CD8-positive, alpha-beta memory T cell (primary cell): ENCODE data around the gene MFAP3L. TPM values are rescaled to one million over a fixed set of nuclear protein-coding genes. Genes with fewer than 3 reads are reported as not detected.

ENCODE experiments used
- CTCF ChIA-PET: fragments of 350-600 bp; sonication (Branson Sonifier 250); formaldehyde crosslinking; loops from one replicate; lab custom pipeline; 2021; ENCODE audit warnings: antibody characterized with exemption; lab: Charles Lee
- POLR2A ChIA-PET: fragments of 350-600 bp; sonication (Branson Sonifier 250); formaldehyde crosslinking; loops from one replicate; lab custom pipeline; 2021; ENCODE audit warnings: antibody characterized with exemption; lab: Charles Lee
- DNase-seq, 5 donors: peaks; one replicate each; pipeline versions ENCODE4 v3.0.0 to v3.0.0-alpha.2; 2020 to 2022; ENCODE audit warnings: mixed read lengths in 1 of 5
- H3K27ac ChIP-seq: one replicate; pipeline ENCODE4 v1.7.0; 2013; ENCODE audit warnings: low read depth, mild to moderate bottlenecking, low read length, moderate library complexity
- H3K27me3 ChIP-seq: 2 replicates; pipeline ENCODE4 v1.7.0; 2013; ENCODE audit warnings: low read length, mild to moderate bottlenecking; ENCODE audit not compliant: insufficient read depth, poor library complexity, severe bottlenecking
- H3K36me3 ChIP-seq: 2 replicates; pipeline ENCODE4 v1.7.0; 2013; ENCODE audit warnings: mild to moderate bottlenecking, low read length, moderate library complexity; ENCODE audit not compliant: insufficient read depth
- H3K4me1 ChIP-seq: 2 replicates; pipeline ENCODE4 v1.7.0; 2013; ENCODE audit warnings: mild to moderate bottlenecking, low read length, moderate library complexity; ENCODE audit not compliant: insufficient read depth
- H3K4me3 ChIP-seq: 2 replicates; pipeline ENCODE4 v1.7.0; 2013; ENCODE audit warnings: mild to moderate bottlenecking, low read length
- H3K9me3 ChIP-seq: 2 replicates; pipeline ENCODE4 v1.7.0; 2013; ENCODE audit warnings: mild to moderate bottlenecking, low read length
- H3K27ac Mint-ChIP-seq, 8 donors: one replicate each; pipeline ENCODE4 v1.8.0; 2020 to 2021; ENCODE audit warnings: mixed read lengths in 8 of 8, mild to moderate bottlenecking in 6 of 8, inconsistent platforms in 3 of 8, moderate library complexity in 3 of 8
- H3K27me3 Mint-ChIP-seq, 2 donors: one replicate each; pipeline ENCODE4 v1.8.0; 2020 to 2021; ENCODE audit warnings: mixed read lengths in 2 of 2, mild to moderate bottlenecking in 1 of 2, moderate library complexity in 1 of 2
- H3K36me3 Mint-ChIP-seq, 3 donors: one replicate each; pipeline ENCODE4 v1.8.0; 2020 to 2021; ENCODE audit warnings: mixed read lengths in 3 of 3, inconsistent platforms in 1 of 3, mild to moderate bottlenecking in 1 of 3
- H3K4me1 Mint-ChIP-seq, 3 donors: one replicate each; pipeline ENCODE4 v1.8.0; 2020 to 2021; ENCODE audit warnings: mixed read lengths in 3 of 3, inconsistent platforms in 1 of 3, mild to moderate bottlenecking in 1 of 3
- H3K4me3 Mint-ChIP-seq, 7 donors: one replicate each; pipeline ENCODE4 v1.8.0; 2020 to 2021; ENCODE audit warnings: mixed read lengths in 7 of 7, mild to moderate bottlenecking in 6 of 7, moderate library complexity in 4 of 7, inconsistent platforms in 2 of 7
- H3K9me3 Mint-ChIP-seq, 5 donors: one replicate each; pipeline ENCODE4 v1.8.0; 2020 to 2022; ENCODE audit warnings: mixed read lengths in 5 of 5, mild to moderate bottlenecking in 3 of 5, moderate library complexity in 2 of 5, inconsistent platforms in 1 of 5
- polyA plus RNA-seq: library from polyadenylated mRNA; unstranded; fragments of 300-500 nt; fragmentation: Illumina TruSeq; gene quantifications from one replicate; pipeline ENCODE4 v1.2.3, GENCODE V29; 2021
- total RNA-seq, 2 experiments: library from RNA; stranded (reverse); gene quantifications; one replicate each; pipeline ENCODE4 v1.2.3, GENCODE V29; 2021

MFAP3L gene
- total and polyA plus RNA-seq, 3 experiments from 2014 or later, result 0.10 to 3.3 (median 3.0) TPM

DNA sequence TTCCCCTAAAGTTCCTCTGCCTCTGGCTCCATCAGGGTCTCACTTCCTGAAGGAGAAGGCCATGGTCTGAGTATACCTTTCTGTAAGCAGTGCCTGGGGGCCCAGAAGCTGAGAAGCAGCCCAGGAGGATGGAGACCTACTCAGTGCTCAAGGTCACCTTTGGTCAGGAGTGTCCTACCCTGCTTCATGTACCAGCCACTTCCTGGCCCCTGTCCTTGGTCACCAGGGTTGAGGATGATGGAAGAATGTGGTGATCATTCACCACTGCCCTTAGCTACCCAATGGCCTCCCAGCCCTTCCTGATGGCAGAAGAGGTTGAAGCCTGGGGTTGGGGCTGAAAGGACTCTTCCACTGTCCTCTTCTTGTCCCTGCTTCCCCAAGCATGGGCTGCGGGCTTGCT lies 9.0 kb upstream of the MFAP3L start:
- H3K27me3 ChIP-seq, result no peaks in the 10 kb centered on the region
- Mint-ChIP-seq H3K4me1 (no peaks in the 10 kb centered on the region), H3K27ac (no peak overlapping the region), H3K36me3 (no peaks in the 10 kb centered on the region), H3K4me3 (no peak overlapping the region), H3K27me3 (peaks cover 6 to 12% of the 10 kb centered on the region in 2 donors), H3K9me3 (no peaks in the 10 kb centered on the region)
- ChIA-PET POLR2A (no interaction called here), CTCF (no interaction called here)
- no peak for DNase-seq
- no peak overlapping the region for H3K27ac ChIP-seq
- no peaks in the 10 kb centered on the region for H3K9me3 ChIP-seq
- H3K36me3 ChIP-seq, result no peaks in the 10 kb centered on the region
- H3K4me1 ChIP-seq, result no peaks in the 10 kb centered on the region
- H3K4me3 ChIP-seq, result no peak overlapping the region

DNA sequence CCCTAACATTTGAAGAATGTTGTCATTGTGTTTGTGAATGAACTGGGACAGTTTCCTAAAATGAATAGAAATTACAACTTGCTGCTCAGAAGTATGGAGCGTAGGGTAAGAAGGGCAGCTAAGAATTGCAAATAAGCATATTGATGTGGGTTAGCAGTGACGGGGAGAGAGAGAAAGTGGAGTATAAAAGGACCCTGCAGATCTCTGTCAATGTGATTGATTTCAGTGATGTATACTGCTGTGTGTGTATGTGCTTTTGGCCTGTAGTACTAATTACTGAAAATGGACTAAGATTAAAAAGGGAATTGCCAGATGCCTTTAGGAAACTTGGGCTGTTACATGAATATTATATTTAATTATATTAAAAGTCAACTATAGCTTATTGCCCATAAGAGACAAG lies 7.8 kb upstream of the MFAP3L start:
- H3K4me1 ChIP-seq, result no peaks in the 10 kb centered on the region
- no peaks in the 10 kb centered on the region for H3K36me3 ChIP-seq
- Mint-ChIP-seq H3K9me3 (no peaks in the 10 kb centered on the region), H3K27me3 (peaks cover 11 to 12% of the 10 kb centered on the region in 2 donors), H3K36me3 (no peaks in the 10 kb centered on the region), H3K4me3 (no peak overlapping the region), H3K4me1 (no peaks in the 10 kb centered on the region), H3K27ac (no peak overlapping the region)
- DNase-seq, result no peak
- no peak overlapping the region for H3K27ac ChIP-seq
- ChIA-PET POLR2A (no interaction called here), CTCF (no interaction called here)
- H3K27me3 ChIP-seq, result no peaks in the 10 kb centered on the region
- H3K4me3 ChIP-seq, result no peak overlapping the region
- H3K9me3 ChIP-seq, result no peaks in the 10 kb centered on the region

- no peak overlapping the region for H3K27ac ChIP-seq
- peaks cover 12 to 18% (median 17%) of the 10 kb centered on the region in 3 donors for H3K4me1 Mint-ChIP-seq
- no peak for DNase-seq
- H3K36me3 Mint-ChIP-seq, result peaks cover 0 to 9% (median 0%) of the 10 kb centered on the region in 3 donors
- no peak overlapping the region for H3K4me3 Mint-ChIP-seq
- H3K4me1 ChIP-seq, result peaks cover 4% of the 10 kb centered on the region
- CTCF ChIA-PET, result no interaction called here
- no peak overlapping the region for H3K4me3 ChIP-seq
- peaks cover 9% of the 10 kb centered on the region for H3K27me3 ChIP-seq
- H3K9me3 ChIP-seq, result no peaks in the 10 kb centered on the region
- H3K36me3 ChIP-seq, result no peaks in the 10 kb centered on the region
- POLR2A ChIA-PET, result no interaction called here
- H3K9me3 Mint-ChIP-seq, result peaks cover 0 to 1% (median 0%) of the 10 kb centered on the region in 5 donors
- H3K27ac Mint-ChIP-seq, result no peak overlapping the region
- H3K27me3 Mint-ChIP-seq, result peaks cover 16 to 25% of the 10 kb centered on the region in 2 donors
These were observed 3.9 kb upstream of the MFAP3L start for GRCh38 chr4:170030121-170030520.

GRCh38 chr4:170027181-170027829 lies 1.1 kb upstream of the MFAP3L start:
- peaks cover 4% of the 10 kb centered on the region for H3K4me1 ChIP-seq
- Mint-ChIP-seq H3K4me3 (peak overlapping the region; percentile 91 to 97 (median 92)), H3K36me3 (peaks cover 0 to 9% (median 0%) of the 10 kb centered on the region in 3 donors), H3K27ac (peak overlapping the region; percentile 64 to 93 (median 84)), H3K4me1 (peaks cover 12 to 20% (median 18%) of the 10 kb centered on the region in 3 donors), H3K9me3 (peaks cover 0 to 1% (median 0%) of the 10 kb centered on the region in 5 donors), H3K27me3 (peaks cover 11 to 26% of the 10 kb centered on the region in 2 donors)
- peak overlapping the region; percentile 90 for H3K4me3 ChIP-seq
- DNase-seq, result peak; percentile 79 to 91 (median 88)
- H3K27ac ChIP-seq, result peak overlapping the region; percentile 61
- ChIA-PET CTCF (interaction anchor here (1.4 to 1.6 kb wide), 3 partner anchors 216 to 1709 kb away, joined by 3 to 6 read pairs (median 4); partner anchors contain the start of gene NEK1), POLR2A (interaction anchor here (0.7 kb wide), 1 partner anchor 367 kb away, joined by 10 read pairs; no protein-coding TSS in a partner anchor)
- H3K36me3 ChIP-seq, result no peaks in the 10 kb centered on the region
- H3K27me3 ChIP-seq, result peaks cover 9% of the 10 kb centered on the region
- no peaks in the 10 kb centered on the region for H3K9me3 ChIP-seq

GRCh38 chr4:170025523-170026252 lies 507 bp downstream of the MFAP3L start:
- H3K27ac ChIP-seq, result no peak overlapping the region
- ChIA-PET POLR2A (no interaction called here), CTCF (interaction anchor here (0.8 to 1.1 kb wide), 3 partner anchors 14 to 1015 kb away, joined by 3 read pairs; partner anchors contain the start of gene CBR4)
- H3K27me3 ChIP-seq, result peaks cover 9% of the 10 kb centered on the region
- Mint-ChIP-seq H3K4me1 (peaks cover 12 to 20% (median 18%) of the 10 kb centered on the region in 3 donors), H3K27ac (peak overlapping the region in 6 of 8 donors; percentile 36 to 85 (median 62)), H3K9me3 (peaks cover 0 to 1% (median 0%) of the 10 kb centered on the region in 5 donors), H3K36me3 (peaks cover 0 to 9% (median 0%) of the 10 kb centered on the region in 3 donors), H3K4me3 (peak overlapping the region; percentile 80 to 90 (median 83)), H3K27me3 (peaks cover 4 to 20% of the 10 kb centered on the region in 2 donors)
- no peaks in the 10 kb centered on the region for H3K9me3 ChIP-seq
- peaks cover 4% of the 10 kb centered on the region for H3K4me1 ChIP-seq
- peak in 2 of 5 donors; percentile 2 to 25 for DNase-seq
- H3K4me3 ChIP-seq, result peak overlapping the region; percentile 44
- H3K36me3 ChIP-seq, result no peaks in the 10 kb centered on the region

DNA sequence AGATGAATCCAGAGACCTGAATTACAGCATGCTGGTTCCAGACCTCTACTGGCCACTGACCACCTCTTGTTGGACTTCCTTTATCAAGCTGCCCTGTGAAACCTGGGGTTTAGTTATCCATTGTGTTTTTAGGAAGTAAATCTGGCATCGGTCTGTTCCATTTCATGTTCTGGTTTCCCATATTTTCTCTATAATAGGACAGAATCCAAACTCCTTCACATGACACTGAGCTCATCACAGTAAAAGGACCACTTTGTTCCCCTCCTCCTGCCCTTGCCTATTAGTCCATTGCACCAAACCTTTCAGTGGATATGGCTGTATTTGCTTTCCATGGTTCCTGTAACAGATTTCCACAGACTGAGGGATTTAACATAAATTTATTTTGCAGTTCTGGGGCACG lies 4.0 kb downstream of the MFAP3L start:
- H3K4me3 ChIP-seq, result no peak overlapping the region
- Mint-ChIP-seq H3K4me1 (peaks cover 6 to 11% (median 9%) of the 10 kb centered on the region in 3 donors), H3K4me3 (peak overlapping the region in 1 of 7 donors; percentile 11), H3K9me3 (no peaks in the 10 kb centered on the region), H3K27me3 (peaks cover 0 to 7% of the 10 kb centered on the region in 2 donors), H3K36me3 (peaks cover 0 to 7% (median 0%) of the 10 kb centered on the region in 3 donors), H3K27ac (no peak overlapping the region)
- H3K27me3 ChIP-seq, result no peaks in the 10 kb centered on the region
- H3K4me1 ChIP-seq, result no peaks in the 10 kb centered on the region
- no peak for DNase-seq
- no peaks in the 10 kb centered on the region for H3K9me3 ChIP-seq
- POLR2A ChIA-PET, result no interaction called here
- no peak overlapping the region for H3K27ac ChIP-seq
- CTCF ChIA-PET, result no interaction called here
- no peaks in the 10 kb centered on the region for H3K36me3 ChIP-seq

GRCh38 chr4:170017252-170017651 lies 8.9 kb downstream of the MFAP3L start:
- Histone ChIP-seq H3K4me3 (no peak overlapping the region), H3K27me3 (no peaks in the 10 kb centered on the region), H3K9me3 (no peaks in the 10 kb centered on the region), H3K4me1 (no peaks in the 10 kb centered on the region), H3K27ac (no peak overlapping the region), H3K36me3 (no peaks in the 10 kb centered on the region)
- Mint-ChIP-seq H3K4me1 (no peaks in the 10 kb centered on the region), H3K36me3 (no peaks in the 10 kb centered on the region), H3K9me3 (no peaks in the 10 kb centered on the region), H3K27ac (no peak overlapping the region), H3K4me3 (no peak overlapping the region), H3K27me3 (peaks cover 0 to 2% of the 10 kb centered on the region in 2 donors)
- POLR2A ChIA-PET, result no interaction called here
- no peak for DNase-seq
- CTCF ChIA-PET, result interaction anchor here (0.6 kb wide), 1 partner anchor 407 kb away, joined by 3 read pairs; no protein-coding TSS in a partner anchor

GRCh38 chr4:170015285-170015684 lies 10.9 kb downstream of the MFAP3L start:
- H3K4me1 ChIP-seq, result no peaks in the 10 kb centered on the region
- Mint-ChIP-seq H3K4me1 (no peaks in the 10 kb centered on the region), H3K9me3 (no peaks in the 10 kb centered on the region), H3K4me3 (no peak overlapping the region), H3K36me3 (peaks cover 0 to 4% (median 0%) of the 10 kb centered on the region in 3 donors), H3K27ac (no peak overlapping the region), H3K27me3 (peaks cover 0 to 2% of the 10 kb centered on the region in 2 donors)
- CTCF ChIA-PET, result no interaction called here
- no peaks in the 10 kb centered on the region for H3K27me3 ChIP-seq
- no peak overlapping the region for H3K4me3 ChIP-seq
- no peaks in the 10 kb centered on the region for H3K36me3 ChIP-seq
- H3K27ac ChIP-seq, result no peak overlapping the region
- POLR2A ChIA-PET, result no interaction called here
- no peaks in the 10 kb centered on the region for H3K9me3 ChIP-seq
- DNase-seq, result no peak
